ENCODE measurements around the gene GALNT17. TPM values are rescaled to one million over a fixed set of nuclear protein-coding genes. Genes with fewer than 3 reads are reported as not detected.

Gene GALNT17
- total and polyA plus RNA-seq, 2 experiments from 2014 or later = 11.1 to 65.6 TPM

GRCh38 chr7:71312755-71313490 lies 181.0 kb downstream of the GALNT17 start:
- H3K9me2 ChIP-seq (ENCODE audit: insufficient read depth) = 0 out of 2 replicates have a peak, but pooled peaks cover 17% of the 10 kb centered on the region
- ATAC-seq (no peak), DNase-seq (ENCODE audit: low spot score) (no peak)
- no peak overlapping the region for H2AFZ ChIP-seq
- peak overlapping the region; percentile 35; the same call in 1 of the 2 replicates for H3K4me2 ChIP-seq
- H3K27ac ChIP-seq (ENCODE audit: low read depth) = peak overlapping the region; percentile 68
- Mint-ChIP-seq H3K9me3 (peaks cover 47% of the 10 kb centered on the region), H3K4me1 (peaks cover 25% of the 10 kb centered on the region), H3K36me3 (ENCODE audit: low read depth) (peaks cover 75% of the 10 kb centered on the region), H3K27me3 (ENCODE audit: insufficient read depth, low read depth, poor library complexity) (peaks cover 5% of the 10 kb centered on the region), H3K4me3 (no peak overlapping the region), H3K27ac (no peak overlapping the region)
- no peaks in the 10 kb centered on the region for H3F3A ChIP-seq (replicated peaks; ENCODE audit: low read depth)
- TF ChIP-seq ZNF331 (CRISPR knock-in tag; IDR thresholded peaks at IDR 0.05; ENCODE audit: low read depth) = no peak
- TF ChIP-seq EZH2 (IDR thresholded peaks at IDR 0.05; ENCODE audit: low read depth, unreplicated experiment) = no peak
- no peak for TF ChIP-seq JUNB (IDR thresholded peaks at IDR 0.05; ENCODE audit: unreplicated experiment)
- TF ChIP-seq EZH2phosphoT487 (IDR thresholded peaks at IDR 0.05; ENCODE audit: unreplicated experiment) = no peak
- no peak for TF ChIP-seq REST (IDR thresholded peaks at IDR 0.05; ENCODE audit: unreplicated experiment)
- no peak for TF ChIP-seq ZNF114 (CRISPR knock-in tag; IDR thresholded peaks at IDR 0.05)
- no peaks in the 10 kb centered on the region for H4K20me1 ChIP-seq (replicated peaks; ENCODE audit: insufficient read depth)
- peaks cover 9% of the 10 kb centered on the region for H3K36me3 ChIP-seq (ENCODE audit: insufficient read depth)
- peaks cover 62% of the 10 kb centered on the region for H3K79me2 ChIP-seq (replicated peaks; ENCODE audit: insufficient read depth)
- no peaks in the 10 kb centered on the region for H3K27me3 ChIP-seq (ENCODE audit: insufficient read depth)
- peaks cover 13% of the 10 kb centered on the region; the same call in 1 of the 2 replicates for H3K4me1 ChIP-seq (ENCODE audit: insufficient read depth)
- H3K4me3 ChIP-seq = no peak overlapping the region

GRCh38 chr7:71313553-71313952 lies 181.6 kb downstream of the GALNT17 start:
- Histone ChIP-seq H3F3A (replicated peaks; ENCODE audit: low read depth) (no peaks in the 10 kb centered on the region), H3K4me1 (ENCODE audit: insufficient read depth) (peaks cover 10% of the 10 kb centered on the region; the same call in 1 of the 2 replicates), H3K27ac (ENCODE audit: low read depth) (peak overlapping the region; percentile 68), H3K27me3 (ENCODE audit: insufficient read depth) (no peaks in the 10 kb centered on the region), H2AFZ (no peak overlapping the region), H3K4me2 (peak overlapping the region; percentile 35; the same call in 1 of the 2 replicates), H3K4me3 (no peak overlapping the region), H4K20me1 (replicated peaks; ENCODE audit: insufficient read depth) (no peaks in the 10 kb centered on the region), H3K9me2 (ENCODE audit: insufficient read depth) (0 out of 2 replicates have a peak, but pooled peaks cover 18% of the 10 kb centered on the region), H3K79me2 (replicated peaks; ENCODE audit: insufficient read depth) (peaks cover 67% of the 10 kb centered on the region), H3K36me3 (ENCODE audit: insufficient read depth) (peaks cover 9% of the 10 kb centered on the region)
- peaks cover 25% of the 10 kb centered on the region for H3K4me1 Mint-ChIP-seq
- peaks cover 72% of the 10 kb centered on the region for H3K36me3 Mint-ChIP-seq (ENCODE audit: low read depth)
- DNase-seq (ENCODE audit: low spot score) (peak; percentile 59), ATAC-seq (peak; percentile 72)
- peaks cover 47% of the 10 kb centered on the region for H3K9me3 Mint-ChIP-seq
- H3K27ac Mint-ChIP-seq = peak overlapping the region; percentile 80; the same call in 1 of the 2 replicates
- H3K27me3 Mint-ChIP-seq (ENCODE audit: insufficient read depth, low read depth, poor library complexity) = peaks cover 5% of the 10 kb centered on the region
- H3K4me3 Mint-ChIP-seq = no peak overlapping the region
- TF ChIP-seq ZNF331 (CRISPR knock-in tag; IDR thresholded peaks at IDR 0.05; ENCODE audit: low read depth) (no peak), CREB1 (CRISPR knock-in tag; IDR thresholded peaks at IDR 0.05; ENCODE audit: low read depth) (no peak), NANOG (IDR thresholded peaks at IDR 0.05; ENCODE audit: borderline replicate concordance) (no peak), ETS1 (IDR thresholded peaks at IDR 0.05) (no peak), POLR2AphosphoS5 (IDR thresholded peaks at IDR 0.05; ENCODE audit: low read depth) (no peak), JUNB (IDR thresholded peaks at IDR 0.05; ENCODE audit: unreplicated experiment) (no peak), REST (IDR thresholded peaks at IDR 0.05; ENCODE audit: unreplicated experiment) (no peak), CTCF (conservative IDR thresholded peaks at IDR 0.05; ENCODE audit: low read depth in 2 of 2) (no peak), EZH2 (IDR thresholded peaks at IDR 0.05; ENCODE audit: low read depth, unreplicated experiment) (no peak), EZH2phosphoT487 (IDR thresholded peaks at IDR 0.05; ENCODE audit: unreplicated experiment) (no peak), ZNF114 (CRISPR knock-in tag; IDR thresholded peaks at IDR 0.05) (no peak), STAT1 (IDR thresholded peaks at IDR 0.05; ENCODE audit: unreplicated experiment) (no peak)

All from GM23338 (cell line).